ENCODE results near the gene VLDLR. TPM values are rescaled to one million over a fixed set of nuclear protein-coding genes. Genes with fewer than 3 reads are reported as not detected.
A peak's percentile ranks its signal among the peaks of the same experiment; 100 is the strongest.

Gene VLDLR
- total RNA-seq, 1 donor from 2014 or later = 26.9 TPM

- no peak for TF ChIP-seq CTCF (IDR thresholded peaks at IDR 0.05; ENCODE audit: insufficient read depth, low read length, severe bottlenecking)
- FAIRE-seq (no peak), DNase-seq (ENCODE audit: low read depth) (peak; percentile 26)
- Histone ChIP-seq H3K4me3 (ENCODE audit: low read depth, low read length) (peak overlapping the region; percentile 80), H3K36me3 (ENCODE audit: control insufficient read depth, insufficient read depth, low read length) (no peaks in the 10 kb centered on the region), H3K27me3 (ENCODE audit: control insufficient read depth, insufficient read depth, low read length) (no peaks in the 10 kb centered on the region)
These were observed 1.1 kb downstream of the VLDLR start for GRCh38 chr9:2622461-2623287.

GRCh38 chr9:2623288-2624050 lies 1.9 kb downstream of the VLDLR start:
- DNase-seq (ENCODE audit: low read depth) (peak; percentile 94), FAIRE-seq (no peak)
- no peaks in the 10 kb centered on the region for H3K27me3 ChIP-seq (ENCODE audit: control insufficient read depth, insufficient read depth, low read length)
- H3K36me3 ChIP-seq (ENCODE audit: control insufficient read depth, insufficient read depth, low read length) = no peaks in the 10 kb centered on the region
- H3K4me3 ChIP-seq (ENCODE audit: low read depth, low read length) = peak overlapping the region; percentile 80
- no peak for TF ChIP-seq CTCF (IDR thresholded peaks at IDR 0.05; ENCODE audit: insufficient read depth, low read length, severe bottlenecking)

GRCh38 chr9:2624051-2624682 lies 2.6 kb downstream of the VLDLR start:
- H3K36me3 ChIP-seq (ENCODE audit: control insufficient read depth, insufficient read depth, low read length) = no peaks in the 10 kb centered on the region
- no peak overlapping the region for H3K4me3 ChIP-seq (ENCODE audit: low read depth, low read length)
- H3K27me3 ChIP-seq (ENCODE audit: control insufficient read depth, insufficient read depth, low read length) = no peaks in the 10 kb centered on the region
- DNase-seq (ENCODE audit: low read depth) (peak; percentile 2), FAIRE-seq (no peak)
- TF ChIP-seq CTCF (IDR thresholded peaks at IDR 0.05; ENCODE audit: insufficient read depth, low read length, severe bottlenecking) = no peak

GRCh38 chr9:2625427-2625826 lies 3.8 kb downstream of the VLDLR start:
- DNase-seq (ENCODE audit: low read depth) (no peak), FAIRE-seq (no peak)
- Histone ChIP-seq H3K27me3 (ENCODE audit: control insufficient read depth, insufficient read depth, low read length) (no peaks in the 10 kb centered on the region), H3K36me3 (ENCODE audit: control insufficient read depth, insufficient read depth, low read length) (no peaks in the 10 kb centered on the region), H3K4me3 (ENCODE audit: low read depth, low read length) (no peak overlapping the region)
- TF ChIP-seq CTCF (IDR thresholded peaks at IDR 0.05; ENCODE audit: insufficient read depth, low read length, severe bottlenecking) = no peak

GRCh38 chr9:2628919-2629318 lies 7.3 kb downstream of the VLDLR start:
- DNase-seq (ENCODE audit: low read depth) (peak; percentile 83), FAIRE-seq (peak; percentile 75)
- no peaks in the 10 kb centered on the region for H3K36me3 ChIP-seq (ENCODE audit: control insufficient read depth, insufficient read depth, low read length)
- H3K27me3 ChIP-seq (ENCODE audit: control insufficient read depth, insufficient read depth, low read length) = no peaks in the 10 kb centered on the region
- no peak overlapping the region for H3K4me3 ChIP-seq (ENCODE audit: low read depth, low read length)
- TF ChIP-seq CTCF (IDR thresholded peaks at IDR 0.05; ENCODE audit: insufficient read depth, low read length, severe bottlenecking) = no peak
